Measurements from ENCODE around the gene IL1A. TPM values are rescaled to one million over a fixed set of nuclear protein-coding genes. Genes with fewer than 3 reads are reported as not detected.

IL1A gene
- total RNA-seq, 8 experiments from 2014 or later = 0.05 to 2.6 (median 0.22) TPM; not detected in 2

GRCh38 chr2:112779598-112779997 is 4.7 kb downstream of the IL1A start:
- WGBS, 10 experiments = 71 to 100% (median 90%) methylated on average over 1 of the region's 1 CpG; no CpG with 5 or more reads in 1 of the 10 experiments
- H3K4me1 ChIP-seq (replicated peaks in 1 of 2) = peaks cover 8 to 29% of the 10 kb centered on the region in 2 donors
- no peak for ATAC-seq (replicated peaks in 6 of 8)
- no peak overlapping the region for H3K4me3 ChIP-seq
- no peak overlapping the region for H3K27ac ChIP-seq
- in situ Hi-C loops (cut with MboI; ENCODE audit: low pct_unique_long_range_greater_than_20kb in 2 of 9, low sequenced_read_pairs in 9 of 9, unreplicated experiment in 9 of 9) = no loop called here

- peak in 1 of 8 experiments; percentile 62 for ATAC-seq (replicated peaks in 6 of 8)
- in situ Hi-C loops (cut with MboI; ENCODE audit: low pct_unique_long_range_greater_than_20kb in 2 of 9, low sequenced_read_pairs in 9 of 9, unreplicated experiment in 9 of 9) = no loop called here
- H3K4me3 ChIP-seq = no peak overlapping the region
- peak overlapping the region in 1 of 2 donors; percentile 51 for H3K27ac ChIP-seq
- H3K4me1 ChIP-seq (replicated peaks in 1 of 2) = peaks cover 8 to 16% of the 10 kb centered on the region in 2 donors
Measured at GRCh38 chr2:112777036-112777435, 7.3 kb downstream of the IL1A start.

- H3K27ac ChIP-seq = no peak overlapping the region
- peaks cover 8 to 16% of the 10 kb centered on the region in 2 donors for H3K4me1 ChIP-seq (replicated peaks in 1 of 2)
- no CpG with 5 or more reads among the region's 3 CpGs for WGBS, 10 experiments
- in situ Hi-C loops (cut with MboI; ENCODE audit: low pct_unique_long_range_greater_than_20kb in 2 of 9, low sequenced_read_pairs in 9 of 9, unreplicated experiment in 9 of 9) = no loop called here
- H3K4me3 ChIP-seq = no peak overlapping the region
- ATAC-seq (replicated peaks in 6 of 8) = no peak
Measured at GRCh38 chr2:112776113-112776512, 8.2 kb downstream of the IL1A start.

- ATAC-seq (replicated peaks in 6 of 8) = no peak
- in situ Hi-C loops (cut with MboI; ENCODE audit: low pct_unique_long_range_greater_than_20kb in 2 of 9, low sequenced_read_pairs in 9 of 9, unreplicated experiment in 9 of 9) = loop anchor here in 3 of 9 experiments (25.0 kb wide), 1 partner anchor 163 kb away; no protein-coding TSS in a partner anchor
- 89 to 100% (median 100%) methylated on average over 1 to 3 of the region's 3 CpGs; no CpG with 5 or more reads in 2 of the 10 experiments for WGBS, 10 experiments
Measured at GRCh38 chr2:112774536-112775285, 9.6 kb downstream of the IL1A start.

GRCh38 chr2:112773556-112773955 is 10.7 kb downstream of the IL1A start:
- H3K4me3 ChIP-seq = no peak overlapping the region
- no peak for ATAC-seq (replicated peaks in 6 of 8)
- no peak overlapping the region for H3K27ac ChIP-seq
- WGBS, 10 experiments = 14 to 100% (median 80%) methylated on average over 1 to 2 of the region's 2 CpGs; no CpG with 5 or more reads in 1 of the 10 experiments
- H3K4me1 ChIP-seq (replicated peaks in 1 of 2) = peaks cover 8 to 16% of the 10 kb centered on the region in 2 donors
- in situ Hi-C loops (cut with MboI; ENCODE audit: low pct_unique_long_range_greater_than_20kb in 2 of 9, low sequenced_read_pairs in 9 of 9, unreplicated experiment in 9 of 9) = loop anchor here in 3 of 9 experiments (25.0 kb wide), 1 partner anchor 164 kb away; no protein-coding TSS in a partner anchor

More at GRCh38 chr2:112774536-112775285, 9.6 kb downstream of the IL1A start:
- Histone ChIP-seq H3K27ac (no peak overlapping the region), H3K4me1 (replicated peaks in 1 of 2) (peaks cover 8 to 16% of the 10 kb centered on the region in 2 donors), H3K4me3 (no peak overlapping the region)

GRCh38 chr2:112772911-112773475 is 11.3 kb downstream of the IL1A start:
- peaks cover 8 to 16% of the 10 kb centered on the region in 2 donors for H3K4me1 ChIP-seq (replicated peaks in 1 of 2)
- no peak overlapping the region for H3K27ac ChIP-seq
- 43 to 100% (median 80%) methylated on average over 1 to 2 of the region's 2 CpGs; no CpG with 5 or more reads in 1 of the 10 experiments for WGBS, 10 experiments
- no peak overlapping the region for H3K4me3 ChIP-seq
- no peak for ATAC-seq (replicated peaks in 6 of 8)
- in situ Hi-C loops (cut with MboI; ENCODE audit: low pct_unique_long_range_greater_than_20kb in 2 of 9, low sequenced_read_pairs in 9 of 9, unreplicated experiment in 9 of 9) = loop anchor here in 3 of 9 experiments (25.0 kb wide), 1 partner anchor 164 kb away; no protein-coding TSS in a partner anchor

- peaks cover 4 to 10% of the 10 kb centered on the region in 2 donors for H3K4me1 ChIP-seq (replicated peaks in 1 of 2)
- WGBS, 10 experiments = 31 to 100% (median 82%) methylated on average over 2 to 4 of the region's 4 CpGs
- H3K4me3 ChIP-seq = no peak overlapping the region
- in situ Hi-C loops (cut with MboI; ENCODE audit: low pct_unique_long_range_greater_than_20kb in 2 of 9, low sequenced_read_pairs in 9 of 9, unreplicated experiment in 9 of 9) = loop anchor here in 3 of 9 experiments (25.0 kb wide), 1 partner anchor 165 kb away; no protein-coding TSS in a partner anchor
- no peak for ATAC-seq (replicated peaks in 6 of 8)
- H3K27ac ChIP-seq = no peak overlapping the region
Measured at GRCh38 chr2:112772322-112772721, 12.0 kb downstream of the IL1A start.

GRCh38 chr2:112768432-112768831 is 15.9 kb downstream of the IL1A start:
- Histone ChIP-seq H3K4me3 (no peak overlapping the region), H3K4me1 (replicated peaks in 1 of 2) (peaks cover 5 to 6% of the 10 kb centered on the region in 2 donors), H3K27ac (no peak overlapping the region)
- in situ Hi-C loops (cut with MboI; ENCODE audit: low pct_unique_long_range_greater_than_20kb in 2 of 9, low sequenced_read_pairs in 9 of 9, unreplicated experiment in 9 of 9) = loop anchor here in 3 of 9 experiments (25.0 kb wide), 1 partner anchor 169 kb away; no protein-coding TSS in a partner anchor
- 9 to 100% (median 80%) methylated on average over 1 of the region's 1 CpG; no CpG with 5 or more reads in 3 of the 10 experiments for WGBS, 10 experiments
- peak in 1 of 8 experiments; percentile 5 for ATAC-seq (replicated peaks in 6 of 8)

- Histone ChIP-seq H3K27ac (no peak overlapping the region), H3K4me1 (replicated peaks in 1 of 2) (peaks cover 5 to 6% of the 10 kb centered on the region in 2 donors), H3K4me3 (no peak overlapping the region)
- in situ Hi-C loops (cut with MboI; ENCODE audit: low pct_unique_long_range_greater_than_20kb in 2 of 9, low sequenced_read_pairs in 9 of 9, unreplicated experiment in 9 of 9) = loop anchor here in 3 of 9 experiments (25.0 kb wide), 1 partner anchor 169 kb away; no protein-coding TSS in a partner anchor
- ATAC-seq (replicated peaks in 6 of 8) = no peak
- 73 to 100% (median 97%) methylated on average over 3 to 6 of the region's 6 CpGs; no CpG with 5 or more reads in 1 of the 10 experiments for WGBS, 10 experiments
Measured at GRCh38 chr2:112767693-112768330, 16.5 kb downstream of the IL1A start.

- in situ Hi-C loops (cut with MboI; ENCODE audit: low pct_unique_long_range_greater_than_20kb in 2 of 9, low sequenced_read_pairs in 9 of 9, unreplicated experiment in 9 of 9) = loop anchor here in 3 of 9 experiments (25.0 kb wide), 1 partner anchor 172 kb away; no protein-coding TSS in a partner anchor
- no peak overlapping the region for H3K27ac ChIP-seq
- peak overlapping the region; percentile 49 to 70 (median 52) for H3K4me3 ChIP-seq
- 14 to 100% (median 68%) methylated on average over 1 to 4 of the region's 4 CpGs for WGBS, 10 experiments
- ATAC-seq (replicated peaks in 6 of 8) = peak in 2 of 8 experiments; percentile 2
- H3K4me1 ChIP-seq (replicated peaks in 1 of 2) = peaks cover 5 to 6% of the 10 kb centered on the region in 2 donors
Measured at GRCh38 chr2:112765251-112765650, 19.0 kb downstream of the IL1A start.

GRCh38 chr2:112764071-112765044 is 19.9 kb downstream of the IL1A start, which contains the start of gene CKAP2L:
Gene CKAP2L, minus strand, starts transcription at chr2:112764609. Its CDS starts 11 bp downstream, at chr2:112764598.
- 0% methylated on average over 2 to 19 of the region's 79 CpGs; no CpG with 5 or more reads in 6 of the 10 experiments for WGBS, 10 experiments
- H3K4me3 ChIP-seq = peak within 1 kb of the TSS; percentile 49 to 70 (median 52)
- ATAC-seq (replicated peaks in 6 of 8) = peak; percentile 96 to 99 (median 98)
- H3K4me1 ChIP-seq (replicated peaks in 1 of 2) = peaks cover 5 to 6% of the 10 kb centered on the region in 2 donors
- in situ Hi-C loops (cut with MboI; ENCODE audit: low pct_unique_long_range_greater_than_20kb in 2 of 9, low sequenced_read_pairs in 9 of 9, unreplicated experiment in 9 of 9) = loop anchor here in 3 of 9 experiments (25.0 kb wide), 1 partner anchor 173 kb away; no protein-coding TSS in a partner anchor
- H3K27ac ChIP-seq = peak within 1 kb of the TSS in 1 of 2 donors; percentile 56
